ENCODE results near the gene MARCHF2. TPM values are rescaled to one million over a fixed set of nuclear protein-coding genes. Genes with fewer than 3 reads are reported as not detected.
"Not testable (repeated sequence)": the region's sequence is repeated elsewhere in the genome, so short reads cannot be mapped to it uniquely, and the experiment has no call there.

Gene MARCHF2
- total RNA-seq, 3 donors from 2014 or later (not counting 1 experiment from before 2014, with no cell fraction given), result 32.4 to 42.3 (median 37.2) TPM

- 0% methylated on average over 1 of the region's 1 CpG for WGBS (ENCODE audit: insufficient coverage)
- no peak overlapping the region for H3K4me3 Mint-ChIP-seq
- no peak for TF ChIP-seq CTCF (IDR thresholded peaks at IDR 0.05)
- H3K27me3 Mint-ChIP-seq (ENCODE audit: low read depth in 2 of 2), result no peaks in the 10 kb centered on the region
- Histone ChIP-seq H3K9me3 (ENCODE audit: control insufficient read depth, insufficient read depth, low read length) (no peaks in the 10 kb centered on the region), H3K27me3 (ENCODE audit: control insufficient read depth, insufficient read depth, low read length) (no peaks in the 10 kb centered on the region), H3K27ac (ENCODE audit: low read length) (no peak overlapping the region), H3K4me1 (ENCODE audit: control insufficient read depth, insufficient read depth, low read length) (peaks cover 3% of the 10 kb centered on the region), H3K4me3 (ENCODE audit: low read length) (no peak overlapping the region), H3K36me3 (ENCODE audit: control insufficient read depth, insufficient read depth, low read length) (no peaks in the 10 kb centered on the region)
- ATAC-seq (no peak), DNase-seq (no peak)
- no peaks in the 10 kb centered on the region for H3K36me3 Mint-ChIP-seq
- H3K9me3 Mint-ChIP-seq, result no peaks in the 10 kb centered on the region
- no peaks in the 10 kb centered on the region for H3K4me1 Mint-ChIP-seq
- intact Hi-C loops (cut with micrococcal nuclease), result no loop called here
- no peak overlapping the region for H3K27ac Mint-ChIP-seq
Observed at GRCh38 chr19:8377598-8377997, 35.5 kb upstream of the MARCHF2 start.

GRCh38 chr19:8379156-8379891 is 33.8 kb upstream of the MARCHF2 start:
- H3K27me3 Mint-ChIP-seq (ENCODE audit: low read depth in 2 of 2); H3K27ac Mint-ChIP-seq; H3K36me3 ChIP-seq (ENCODE audit: control insufficient read depth, insufficient read depth, low read length); H3K36me3 Mint-ChIP-seq; H3K27me3 ChIP-seq (ENCODE audit: control insufficient read depth, insufficient read depth, low read length); H3K4me1 ChIP-seq (ENCODE audit: control insufficient read depth, insufficient read depth, low read length); DNase-seq; intact Hi-C loops (cut with micrococcal nuclease); H3K4me1 Mint-ChIP-seq; H3K4me3 Mint-ChIP-seq; ATAC-seq; H3K4me3 ChIP-seq (ENCODE audit: low read length); H3K9me3 ChIP-seq (ENCODE audit: control insufficient read depth, insufficient read depth, low read length); H3K9me3 Mint-ChIP-seq; H3K27ac ChIP-seq (ENCODE audit: low read length): not testable (repeated sequence)
- 99% methylated on average over 13 of the region's 13 CpGs for WGBS (ENCODE audit: insufficient coverage)

GRCh38 chr19:8384569-8384968 is 28.5 kb upstream of the MARCHF2 start:
- H3K4me3 ChIP-seq (ENCODE audit: low read length); H3K9me3 ChIP-seq (ENCODE audit: control insufficient read depth, insufficient read depth, low read length); ATAC-seq; intact Hi-C loops (cut with micrococcal nuclease); H3K4me1 ChIP-seq (ENCODE audit: control insufficient read depth, insufficient read depth, low read length); H3K27me3 ChIP-seq (ENCODE audit: control insufficient read depth, insufficient read depth, low read length); H3K27ac ChIP-seq (ENCODE audit: low read length); H3K9me3 Mint-ChIP-seq; H3K27me3 Mint-ChIP-seq (ENCODE audit: low read depth in 2 of 2); H3K36me3 Mint-ChIP-seq; H3K4me1 Mint-ChIP-seq; H3K36me3 ChIP-seq (ENCODE audit: control insufficient read depth, insufficient read depth, low read length); DNase-seq; H3K27ac Mint-ChIP-seq; H3K4me3 Mint-ChIP-seq: not testable (repeated sequence)
- 83% methylated on average over 1 of the region's 4 CpGs for WGBS (ENCODE audit: insufficient coverage)

- H3K4me3 ChIP-seq (ENCODE audit: low read length); H3K27me3 ChIP-seq (ENCODE audit: control insufficient read depth, insufficient read depth, low read length); H3K4me1 ChIP-seq (ENCODE audit: control insufficient read depth, insufficient read depth, low read length); H3K36me3 Mint-ChIP-seq; ATAC-seq; intact Hi-C loops (cut with micrococcal nuclease); H3K9me3 ChIP-seq (ENCODE audit: control insufficient read depth, insufficient read depth, low read length); H3K9me3 Mint-ChIP-seq; DNase-seq; H3K36me3 ChIP-seq (ENCODE audit: control insufficient read depth, insufficient read depth, low read length); H3K4me1 Mint-ChIP-seq; H3K27ac Mint-ChIP-seq; H3K27me3 Mint-ChIP-seq (ENCODE audit: low read depth in 2 of 2); H3K27ac ChIP-seq (ENCODE audit: low read length); H3K4me3 Mint-ChIP-seq: not testable (repeated sequence)
- no CpG with 5 or more reads among the region's 2 CpGs for WGBS (ENCODE audit: insufficient coverage)
Observed at GRCh38 chr19:8385103-8385502, 28.0 kb upstream of the MARCHF2 start.

- H3K36me3 Mint-ChIP-seq; H3K4me1 Mint-ChIP-seq; H3K27ac ChIP-seq (ENCODE audit: low read length); H3K4me1 ChIP-seq (ENCODE audit: control insufficient read depth, insufficient read depth, low read length); H3K9me3 Mint-ChIP-seq; H3K4me3 Mint-ChIP-seq; ATAC-seq; DNase-seq; H3K9me3 ChIP-seq (ENCODE audit: control insufficient read depth, insufficient read depth, low read length); H3K36me3 ChIP-seq (ENCODE audit: control insufficient read depth, insufficient read depth, low read length); H3K4me3 ChIP-seq (ENCODE audit: low read length); intact Hi-C loops (cut with micrococcal nuclease); H3K27me3 ChIP-seq (ENCODE audit: control insufficient read depth, insufficient read depth, low read length); H3K27ac Mint-ChIP-seq; H3K27me3 Mint-ChIP-seq (ENCODE audit: low read depth in 2 of 2): not testable (repeated sequence)
- 90% methylated on average over 3 of the region's 3 CpGs for WGBS (ENCODE audit: insufficient coverage)
Observed at GRCh38 chr19:8385566-8385965, 27.5 kb upstream of the MARCHF2 start.

- H3K27ac ChIP-seq (ENCODE audit: low read length); H3K27ac Mint-ChIP-seq; intact Hi-C loops (cut with micrococcal nuclease); H3K4me3 ChIP-seq (ENCODE audit: low read length); H3K27me3 ChIP-seq (ENCODE audit: control insufficient read depth, insufficient read depth, low read length); H3K4me3 Mint-ChIP-seq; DNase-seq; ATAC-seq; H3K9me3 ChIP-seq (ENCODE audit: control insufficient read depth, insufficient read depth, low read length); H3K36me3 ChIP-seq (ENCODE audit: control insufficient read depth, insufficient read depth, low read length); H3K36me3 Mint-ChIP-seq; H3K27me3 Mint-ChIP-seq (ENCODE audit: low read depth in 2 of 2); H3K9me3 Mint-ChIP-seq: not testable (repeated sequence)
- H3K4me1 Mint-ChIP-seq, result peaks cover 6 to 17% of the 10 kb centered on the region in 2 donors
- WGBS (ENCODE audit: insufficient coverage), result 97% methylated on average over 9 of the region's 9 CpGs
- peaks cover 17% of the 10 kb centered on the region for H3K4me1 ChIP-seq (ENCODE audit: control insufficient read depth, insufficient read depth, low read length)
Observed at GRCh38 chr19:8386419-8386818, 26.7 kb upstream of the MARCHF2 start.
